Neutrophil (primary cell): ENCODE results near the gene NOD1.

ENCODE experiments used
- H3K27ac ChIP-seq: fragments of 200-600 bp; sonication (generic); 2 replicates; pipeline ENCODE4 v1.5.1; 2016; ENCODE audit warnings: mild to moderate bottlenecking, moderate library complexity
- H3K27me3 ChIP-seq: fragments of 200-600 bp; sonication (generic); 2 replicates; pipeline ENCODE4 v1.6.0; 2016; ENCODE audit warnings: mild to moderate bottlenecking
- H3K36me3 ChIP-seq: fragments of 200-600 bp; sonication (generic); 2 replicates; pipeline ENCODE4 v1.5.1; 2017
- H3K4me1 ChIP-seq, 2 experiments: fragments of 200-600 bp in 1 of 2; sonication (generic) in 1 of 2; 1 replicate in 1 of 2; 2 replicates in 1 of 2; pipeline versions ENCODE4 v1.5.1 to v1.6.1; 2013 to 2016; ENCODE audit warnings: low read depth in 1 of 2, low read length in 1 of 2, mild to moderate bottlenecking in 1 of 2, moderate library complexity in 1 of 2; ENCODE audit not compliant: control insufficient read depth in 1 of 2, insufficient read depth in 1 of 2
- H3K4me3 ChIP-seq, 2 experiments: fragments of 200-600 bp in 1 of 2; sonication (generic) in 1 of 2; 1 replicate in 1 of 2; 2 replicates in 1 of 2; pipeline ENCODE4 v1.5.1; 2013 to 2016; ENCODE audit warnings: low read depth in 1 of 2, low read length in 1 of 2, mild to moderate bottlenecking in 1 of 2, moderate library complexity in 1 of 2
- H3K9me3 ChIP-seq: fragments of 200-600 bp; sonication (generic); 2 replicates; pipeline ENCODE4 v1.5.1; 2016
- CTCF ChIP-seq: fragments of 200-600 bp; sonication (generic); IDR thresholded peaks from 2 replicates; pipeline ENCODE4 v1.5.1; 2016; ENCODE audit warnings: antibody characterized with exemption

Gene NOD1

GRCh38 chr7:30476459-30477145 is 2.0 kb downstream of the NOD1 start:
- TF ChIP-seq CTCF, result no peak
- H3K36me3 ChIP-seq, result no peaks in the 10 kb centered on the region
- peaks cover 17 to 21% of the 10 kb centered on the region in 2 experiments for H3K4me1 ChIP-seq
- no peaks in the 10 kb centered on the region for H3K27me3 ChIP-seq
- no peak overlapping the region for H3K4me3 ChIP-seq
- no peaks in the 10 kb centered on the region for H3K9me3 ChIP-seq
- no peak overlapping the region for H3K27ac ChIP-seq

- Histone ChIP-seq H3K36me3 (no peaks in the 10 kb centered on the region), H3K27me3 (no peaks in the 10 kb centered on the region), H3K4me3 (no peak overlapping the region), H3K9me3 (no peaks in the 10 kb centered on the region), H3K4me1 (peaks cover 17 to 21% of the 10 kb centered on the region in 2 experiments), H3K27ac (no peak overlapping the region)
- TF ChIP-seq CTCF, result no peak
Observed at GRCh38 chr7:30475580-30475979, 3.0 kb downstream of the NOD1 start.

- no peak for TF ChIP-seq CTCF
- H3K9me3 ChIP-seq, result no peaks in the 10 kb centered on the region
- peaks cover 17 to 21% of the 10 kb centered on the region in 2 experiments for H3K4me1 ChIP-seq
- no peaks in the 10 kb centered on the region for H3K36me3 ChIP-seq
- H3K27me3 ChIP-seq, result no peaks in the 10 kb centered on the region
- no peak overlapping the region for H3K4me3 ChIP-seq
- H3K27ac ChIP-seq, result no peak overlapping the region
Observed at GRCh38 chr7:30474893-30475292, 3.7 kb downstream of the NOD1 start.

- Histone ChIP-seq H3K36me3 (no peaks in the 10 kb centered on the region), H3K4me3 (no peak overlapping the region), H3K4me1 (peaks cover 16 to 19% of the 10 kb centered on the region in 2 experiments), H3K27ac (no peak overlapping the region), H3K27me3 (no peaks in the 10 kb centered on the region), H3K9me3 (no peaks in the 10 kb centered on the region)
- TF ChIP-seq CTCF, result no peak
Observed at GRCh38 chr7:30474485-30474884, 4.1 kb downstream of the NOD1 start.

GRCh38 chr7:30473903-30474302 is 4.7 kb downstream of the NOD1 start:
- no peaks in the 10 kb centered on the region for H3K36me3 ChIP-seq
- H3K27ac ChIP-seq, result no peak overlapping the region
- no peaks in the 10 kb centered on the region for H3K27me3 ChIP-seq
- peaks cover 14 to 19% of the 10 kb centered on the region in 2 experiments for H3K4me1 ChIP-seq
- no peak overlapping the region for H3K4me3 ChIP-seq
- TF ChIP-seq CTCF, result no peak
- H3K9me3 ChIP-seq, result no peaks in the 10 kb centered on the region
